Lower leg skin (tissue), 3 donors: ENCODE data around the gene LHFPL4.

ENCODE experiments used
- POLR2A ChIP-seq, 2 donors: fragments of 450-650 bp; IDR thresholded peaks; one replicate each; pipeline ENCODE4 v1.6.1; 2016 to 2017; ENCODE audit warnings: antibody characterized with exemption in 2 of 2, mild to moderate bottlenecking in 1 of 2, moderate library complexity in 1 of 2
- TF ChIP-seq, protein P1 (sequence below), 3 donors: fragments of 450-650 bp; IDR thresholded peaks; one replicate each; pipeline ENCODE4 v1.5.1; 2016; ENCODE audit warnings: antibody characterized with exemption in 3 of 3, mild to moderate bottlenecking in 3 of 3, moderate library complexity in 2 of 3

DNA sequence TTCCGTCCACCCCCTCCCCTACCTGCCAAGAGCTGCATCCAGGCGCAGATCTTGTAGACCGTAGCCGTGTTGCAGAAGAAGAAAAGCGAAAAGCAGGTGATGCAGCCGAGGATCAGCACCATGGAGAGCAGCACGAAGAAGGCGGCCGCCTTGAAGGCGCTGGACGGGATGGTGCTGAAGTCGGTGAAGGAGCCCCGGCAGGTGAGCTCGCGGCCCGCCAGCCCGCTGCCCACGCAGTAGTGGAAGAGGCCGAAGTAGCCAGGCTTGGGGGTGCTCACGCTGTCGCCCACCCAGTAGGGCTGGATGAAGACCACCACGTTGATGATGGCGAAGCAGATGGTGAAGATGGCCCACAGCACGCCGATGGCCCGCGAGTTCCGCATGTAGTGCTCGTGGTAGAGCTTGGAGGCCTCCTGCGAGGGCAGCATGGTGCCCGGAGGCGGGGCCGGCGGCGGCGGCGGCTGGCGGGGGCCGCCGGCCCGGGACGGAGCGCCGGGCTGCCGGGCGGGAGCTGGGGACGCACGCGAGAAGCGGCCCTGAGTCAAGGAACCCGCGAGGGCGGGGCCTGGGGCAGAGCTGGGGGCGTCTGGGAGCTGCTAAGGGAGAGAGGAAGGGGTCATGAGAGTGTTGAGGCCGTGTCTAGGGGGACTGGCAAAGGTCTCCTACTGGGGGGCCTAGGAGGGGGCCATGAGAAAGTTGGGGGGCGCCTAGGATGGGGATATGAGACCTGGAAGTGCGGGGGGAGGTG, 1.2 kb downstream of the LHFPL4 start:
- TF ChIP-seq POLR2A (IDR thresholded peaks at IDR 0.05) = no peak
- TF ChIP-seq, protein P1, sequence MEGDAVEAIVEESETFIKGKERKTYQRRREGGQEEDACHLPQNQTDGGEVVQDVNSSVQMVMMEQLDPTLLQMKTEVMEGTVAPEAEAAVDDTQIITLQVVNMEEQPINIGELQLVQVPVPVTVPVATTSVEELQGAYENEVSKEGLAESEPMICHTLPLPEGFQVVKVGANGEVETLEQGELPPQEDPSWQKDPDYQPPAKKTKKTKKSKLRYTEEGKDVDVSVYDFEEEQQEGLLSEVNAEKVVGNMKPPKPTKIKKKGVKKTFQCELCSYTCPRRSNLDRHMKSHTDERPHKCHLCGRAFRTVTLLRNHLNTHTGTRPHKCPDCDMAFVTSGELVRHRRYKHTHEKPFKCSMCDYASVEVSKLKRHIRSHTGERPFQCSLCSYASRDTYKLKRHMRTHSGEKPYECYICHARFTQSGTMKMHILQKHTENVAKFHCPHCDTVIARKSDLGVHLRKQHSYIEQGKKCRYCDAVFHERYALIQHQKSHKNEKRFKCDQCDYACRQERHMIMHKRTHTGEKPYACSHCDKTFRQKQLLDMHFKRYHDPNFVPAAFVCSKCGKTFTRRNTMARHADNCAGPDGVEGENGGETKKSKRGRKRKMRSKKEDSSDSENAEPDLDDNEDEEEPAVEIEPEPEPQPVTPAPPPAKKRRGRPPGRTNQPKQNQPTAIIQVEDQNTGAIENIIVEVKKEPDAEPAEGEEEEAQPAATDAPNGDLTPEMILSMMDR (IDR thresholded peaks at IDR 0.05) = no peak
